Measurements from ENCODE around the gene SMARCA2.

DNA sequence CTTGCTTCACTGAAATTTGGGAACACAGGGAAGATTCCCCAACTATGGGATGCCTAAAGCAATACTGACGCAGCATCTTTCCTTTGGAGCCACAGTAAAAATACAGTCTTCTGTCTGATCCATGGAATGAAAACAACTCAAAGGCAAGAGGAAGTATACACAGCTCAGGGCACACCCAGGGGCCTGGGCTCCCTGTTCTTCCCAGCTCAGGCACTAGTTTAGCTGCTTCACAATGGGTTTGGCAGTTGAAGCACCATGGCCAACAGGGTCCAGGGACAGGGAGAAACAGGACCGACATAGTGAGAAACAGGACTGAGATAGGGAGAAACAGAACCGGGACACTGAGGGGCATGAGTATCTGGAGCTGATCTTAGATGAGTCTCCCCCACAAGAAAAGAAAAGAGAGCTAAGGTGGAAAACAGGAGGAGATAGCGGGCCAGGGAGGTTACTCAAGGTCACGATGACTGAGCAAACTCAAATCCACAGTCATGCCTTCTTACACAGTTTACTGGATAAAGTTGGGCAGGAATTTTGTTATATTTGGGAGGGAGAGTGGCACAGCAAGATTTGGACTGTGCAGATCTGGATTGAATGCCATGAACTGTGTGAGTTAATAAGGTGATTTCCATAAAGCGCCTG, 198.8 kb downstream of the SMARCA2 start:
- TF ChIP-seq, protein P1, sequence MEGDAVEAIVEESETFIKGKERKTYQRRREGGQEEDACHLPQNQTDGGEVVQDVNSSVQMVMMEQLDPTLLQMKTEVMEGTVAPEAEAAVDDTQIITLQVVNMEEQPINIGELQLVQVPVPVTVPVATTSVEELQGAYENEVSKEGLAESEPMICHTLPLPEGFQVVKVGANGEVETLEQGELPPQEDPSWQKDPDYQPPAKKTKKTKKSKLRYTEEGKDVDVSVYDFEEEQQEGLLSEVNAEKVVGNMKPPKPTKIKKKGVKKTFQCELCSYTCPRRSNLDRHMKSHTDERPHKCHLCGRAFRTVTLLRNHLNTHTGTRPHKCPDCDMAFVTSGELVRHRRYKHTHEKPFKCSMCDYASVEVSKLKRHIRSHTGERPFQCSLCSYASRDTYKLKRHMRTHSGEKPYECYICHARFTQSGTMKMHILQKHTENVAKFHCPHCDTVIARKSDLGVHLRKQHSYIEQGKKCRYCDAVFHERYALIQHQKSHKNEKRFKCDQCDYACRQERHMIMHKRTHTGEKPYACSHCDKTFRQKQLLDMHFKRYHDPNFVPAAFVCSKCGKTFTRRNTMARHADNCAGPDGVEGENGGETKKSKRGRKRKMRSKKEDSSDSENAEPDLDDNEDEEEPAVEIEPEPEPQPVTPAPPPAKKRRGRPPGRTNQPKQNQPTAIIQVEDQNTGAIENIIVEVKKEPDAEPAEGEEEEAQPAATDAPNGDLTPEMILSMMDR (IDR thresholded peaks at IDR 0.05; ENCODE audit: low read length) = no peak
- no peak for TF ChIP-seq EZH2 (IDR thresholded peaks at IDR 0.05; ENCODE audit: borderline replicate concordance, low read length)
